ENCODE data around the gene BAZ2B.

Gene BAZ2B

GRCh38 chr2:159584796-159585195 is 31.6 kb downstream of the BAZ2B start:
- TF ChIP-seq POLR2A (IDR thresholded peaks at IDR 0.05; ENCODE audit: low read length) (no peak), GATA1 (IDR thresholded peaks at IDR 0.05; ENCODE audit: low read depth, low read length) (no peak)
- no peak for DNase-seq

GRCh38 chr2:159573846-159574606 is 42.3 kb downstream of the BAZ2B start:
- TF ChIP-seq POLR2A (IDR thresholded peaks at IDR 0.05; ENCODE audit: low read length) (no peak), GATA1 (IDR thresholded peaks at IDR 0.05; ENCODE audit: low read depth, low read length) (no peak)
- DNase-seq = no peak

- no peak for TF ChIP-seq GATA1 (IDR thresholded peaks at IDR 0.05; ENCODE audit: low read depth, low read length)
- no peak for TF ChIP-seq POLR2A (IDR thresholded peaks at IDR 0.05; ENCODE audit: low read length)
- DNase-seq = no peak
Measured at GRCh38 chr2:159573294-159573693, 43.1 kb downstream of the BAZ2B start.

GRCh38 chr2:159572459-159572858 is 43.9 kb downstream of the BAZ2B start:
- no peak for DNase-seq
- no peak for TF ChIP-seq GATA1 (IDR thresholded peaks at IDR 0.05; ENCODE audit: low read depth, low read length)
- TF ChIP-seq POLR2A (IDR thresholded peaks at IDR 0.05; ENCODE audit: low read length) = no peak

- DNase-seq = no peak
- TF ChIP-seq POLR2A (IDR thresholded peaks at IDR 0.05; ENCODE audit: low read length) (no peak), GATA1 (IDR thresholded peaks at IDR 0.05; ENCODE audit: low read depth, low read length) (no peak)
Measured at GRCh38 chr2:159571540-159572260, 44.6 kb downstream of the BAZ2B start.

GRCh38 chr2:159564081-159564480 is 52.3 kb downstream of the BAZ2B start:
- no peak for DNase-seq
- TF ChIP-seq GATA1 (IDR thresholded peaks at IDR 0.05; ENCODE audit: low read depth, low read length) (no peak), POLR2A (IDR thresholded peaks at IDR 0.05; ENCODE audit: low read length) (no peak)

- DNase-seq = no peak
- TF ChIP-seq POLR2A (IDR thresholded peaks at IDR 0.05; ENCODE audit: low read length) (no peak), GATA1 (IDR thresholded peaks at IDR 0.05; ENCODE audit: low read depth, low read length) (no peak)
Measured at GRCh38 chr2:159562248-159562647, 54.1 kb downstream of the BAZ2B start.

GRCh38 chr2:159561786-159562185 is 54.6 kb downstream of the BAZ2B start:
- TF ChIP-seq POLR2A (IDR thresholded peaks at IDR 0.05; ENCODE audit: low read length) = no peak
- no peak for TF ChIP-seq GATA1 (IDR thresholded peaks at IDR 0.05; ENCODE audit: low read depth, low read length)
- no peak for DNase-seq

- TF ChIP-seq POLR2A (IDR thresholded peaks at IDR 0.05; ENCODE audit: low read length) (no peak), GATA1 (IDR thresholded peaks at IDR 0.05; ENCODE audit: low read depth, low read length) (no peak)
- DNase-seq = no peak
Measured at GRCh38 chr2:159561242-159561641, 55.1 kb downstream of the BAZ2B start.

- no peak for TF ChIP-seq GATA1 (IDR thresholded peaks at IDR 0.05; ENCODE audit: low read depth, low read length)
- no peak for TF ChIP-seq POLR2A (IDR thresholded peaks at IDR 0.05; ENCODE audit: low read length)
- no peak for DNase-seq
Measured at GRCh38 chr2:159559034-159559433, 57.3 kb downstream of the BAZ2B start.

- DNase-seq = no peak
Measured at GRCh38 chr2:159558479-159558878, 57.9 kb downstream of the BAZ2B start.

GRCh38 chr2:159557437-159558034 is 58.8 kb downstream of the BAZ2B start:
- peak; percentile 19 to 39 for DNase-seq
- TF ChIP-seq POLR2A (IDR thresholded peaks at IDR 0.05; ENCODE audit: low read length) (no peak), GATA1 (IDR thresholded peaks at IDR 0.05; ENCODE audit: low read depth, low read length) (no peak)

More at GRCh38 chr2:159558479-159558878, 57.9 kb downstream of the BAZ2B start:
- no peak for TF ChIP-seq POLR2A (IDR thresholded peaks at IDR 0.05; ENCODE audit: low read length)
- TF ChIP-seq GATA1 (IDR thresholded peaks at IDR 0.05; ENCODE audit: low read depth, low read length) = no peak

- no peak for DNase-seq
- TF ChIP-seq POLR2A (IDR thresholded peaks at IDR 0.05; ENCODE audit: low read length) (no peak), GATA1 (IDR thresholded peaks at IDR 0.05; ENCODE audit: low read depth, low read length) (no peak)
Measured at GRCh38 chr2:159555651-159556392, 60.5 kb downstream of the BAZ2B start.

GRCh38 chr2:159553727-159554126 is 62.6 kb downstream of the BAZ2B start:
- DNase-seq = no peak
- TF ChIP-seq POLR2A (IDR thresholded peaks at IDR 0.05; ENCODE audit: low read length) (no peak), GATA1 (IDR thresholded peaks at IDR 0.05; ENCODE audit: low read depth, low read length) (no peak)

All from erythroblast (primary cell).